Mucosa of stomach (tissue), 1 donor: ENCODE results near the gene PLEKHA6.
"Not testable (repeated sequence)": the region's sequence is repeated elsewhere in the genome, so short reads cannot be mapped to it uniquely, and the experiment has no call there.

Source experiments
- H3K27me3 ChIP-seq: one replicate; pipeline ENCODE4 v1.7.0; 2013; ENCODE audit warnings: mild to moderate bottlenecking, low read length; ENCODE audit not compliant: control insufficient read depth, insufficient read depth
- H3K36me3 ChIP-seq: one replicate; pipeline ENCODE4 v1.7.0; 2013; ENCODE audit warnings: low read length; ENCODE audit not compliant: control insufficient read depth, insufficient read depth
- H3K4me1 ChIP-seq: one replicate; pipeline ENCODE4 v1.7.0; 2013; ENCODE audit warnings: mild to moderate bottlenecking, low read length; ENCODE audit not compliant: control insufficient read depth, insufficient read depth
- H3K4me3 ChIP-seq: one replicate; pipeline ENCODE4 v1.7.0; 2013; ENCODE audit warnings: low read length
- H3K9ac ChIP-seq: one replicate; pipeline ENCODE4 v1.7.0; 2013; ENCODE audit warnings: mild to moderate bottlenecking, low read length, moderate library complexity
- H3K9me3 ChIP-seq: one replicate; pipeline ENCODE4 v1.7.0; 2013; ENCODE audit warnings: mild to moderate bottlenecking, low read length, moderate library complexity; ENCODE audit not compliant: control insufficient read depth
- donor health status: Pancreatic carcinoma.

The PLEKHA6 gene

GRCh38 chr1:204338360-204338759 lies 21.4 kb downstream of the PLEKHA6 start:
- Histone ChIP-seq H3K9me3 (no peaks in the 10 kb centered on the region), H3K4me1 (peaks cover 52% of the 10 kb centered on the region), H3K27me3 (no peaks in the 10 kb centered on the region), H3K4me3 (no peak overlapping the region), H3K36me3 (no peaks in the 10 kb centered on the region), H3K9ac (no peak overlapping the region)

GRCh38 chr1:204337583-204337982 lies 22.1 kb downstream of the PLEKHA6 start:
- H3K4me3 ChIP-seq, result no peak overlapping the region
- no peaks in the 10 kb centered on the region for H3K27me3 ChIP-seq
- H3K9me3 ChIP-seq, result no peaks in the 10 kb centered on the region
- H3K4me1 ChIP-seq, result peaks cover 60% of the 10 kb centered on the region
- no peaks in the 10 kb centered on the region for H3K36me3 ChIP-seq
- H3K9ac ChIP-seq, result no peak overlapping the region

- no peak overlapping the region for H3K9ac ChIP-seq
- H3K4me3 ChIP-seq, result no peak overlapping the region
- peaks cover 65% of the 10 kb centered on the region for H3K4me1 ChIP-seq
- H3K9me3 ChIP-seq, result no peaks in the 10 kb centered on the region
- no peaks in the 10 kb centered on the region for H3K36me3 ChIP-seq
- H3K27me3 ChIP-seq, result no peaks in the 10 kb centered on the region
These were observed 22.7 kb downstream of the PLEKHA6 start for GRCh38 chr1:204337036-204337429.

- no peaks in the 10 kb centered on the region for H3K9me3 ChIP-seq
- no peaks in the 10 kb centered on the region for H3K36me3 ChIP-seq
- H3K27me3 ChIP-seq, result no peaks in the 10 kb centered on the region
- H3K9ac ChIP-seq, result no peak overlapping the region
- no peak overlapping the region for H3K4me3 ChIP-seq
- H3K4me1 ChIP-seq, result peaks cover 64% of the 10 kb centered on the region
These were observed 23.2 kb downstream of the PLEKHA6 start for GRCh38 chr1:204336421-204337035.

- H3K9ac ChIP-seq, result no peak overlapping the region
- no peaks in the 10 kb centered on the region for H3K27me3 ChIP-seq
- H3K4me1 ChIP-seq, result peaks cover 54% of the 10 kb centered on the region
- no peak overlapping the region for H3K4me3 ChIP-seq
- no peaks in the 10 kb centered on the region for H3K36me3 ChIP-seq
- no peaks in the 10 kb centered on the region for H3K9me3 ChIP-seq
These were observed 24.2 kb downstream of the PLEKHA6 start for GRCh38 chr1:204335533-204335932.

GRCh38 chr1:204335085-204335484 lies 24.6 kb downstream of the PLEKHA6 start:
- Histone ChIP-seq H3K27me3 (no peaks in the 10 kb centered on the region), H3K9me3 (no peaks in the 10 kb centered on the region), H3K36me3 (no peaks in the 10 kb centered on the region), H3K4me1 (peaks cover 50% of the 10 kb centered on the region), H3K4me3 (no peak overlapping the region), H3K9ac (no peak overlapping the region)

GRCh38 chr1:204334455-204334854 lies 25.3 kb downstream of the PLEKHA6 start:
- Histone ChIP-seq H3K27me3 (no peaks in the 10 kb centered on the region), H3K9ac (no peak overlapping the region), H3K4me1 (peaks cover 50% of the 10 kb centered on the region), H3K4me3 (no peak overlapping the region), H3K36me3 (no peaks in the 10 kb centered on the region), H3K9me3 (no peaks in the 10 kb centered on the region)

- Histone ChIP-seq H3K9ac (no peak overlapping the region), H3K36me3 (no peaks in the 10 kb centered on the region), H3K4me1 (peaks cover 54% of the 10 kb centered on the region), H3K4me3 (no peak overlapping the region), H3K27me3 (no peaks in the 10 kb centered on the region), H3K9me3 (no peaks in the 10 kb centered on the region)
These were observed 26.3 kb downstream of the PLEKHA6 start for GRCh38 chr1:204333427-204333826.

GRCh38 chr1:204331847-204332487 lies 27.8 kb downstream of the PLEKHA6 start:
- Histone ChIP-seq H3K27me3 (no peaks in the 10 kb centered on the region), H3K9me3 (no peaks in the 10 kb centered on the region), H3K36me3 (no peaks in the 10 kb centered on the region), H3K4me1 (peaks cover 48% of the 10 kb centered on the region), H3K9ac (peak overlapping the region; percentile 80), H3K4me3 (peak overlapping the region; percentile 43)

- Histone ChIP-seq H3K36me3 (no peaks in the 10 kb centered on the region), H3K4me1 (peaks cover 52% of the 10 kb centered on the region), H3K9me3 (no peaks in the 10 kb centered on the region), H3K9ac (peak overlapping the region; percentile 80), H3K27me3 (no peaks in the 10 kb centered on the region), H3K4me3 (peak overlapping the region; percentile 43)
These were observed 28.5 kb downstream of the PLEKHA6 start for GRCh38 chr1:204331275-204331674.

GRCh38 chr1:204327870-204328269 lies 31.9 kb downstream of the PLEKHA6 start:
- H3K36me3 ChIP-seq, H3K9ac ChIP-seq, H3K9me3 ChIP-seq, H3K27me3 ChIP-seq, H3K4me3 ChIP-seq: not testable (repeated sequence)
- H3K4me1 ChIP-seq, result peaks cover 40% of the 10 kb centered on the region

GRCh38 chr1:204327359-204327758 lies 32.4 kb downstream of the PLEKHA6 start:
- Histone ChIP-seq H3K27me3 (no peaks in the 10 kb centered on the region), H3K4me1 (peaks cover 35% of the 10 kb centered on the region), H3K9ac (no peak overlapping the region), H3K9me3 (no peaks in the 10 kb centered on the region), H3K36me3 (no peaks in the 10 kb centered on the region), H3K4me3 (no peak overlapping the region)
